GM18505 (cell line): ENCODE data around the gene TMEM107.

Source experiments
- ATAC-seq: cut with Tn5 transposase; IDR thresholded peaks from one replicate; pipeline ENCODE4 v1.9.1; 2021; ENCODE audit not compliant: unreplicated experiment
- POLR2A ChIP-seq: IDR thresholded peaks from 4 replicates; pipeline ENCODE4 v1.6.1; 2011; ENCODE audit warnings: borderline replicate concordance; ENCODE audit not compliant: insufficient read depth, insufficient read length; ENCODE audit errors: extremely low read depth

TMEM107 gene

GRCh38 chr17:8133399-8133798, 42.8 kb downstream of the TMEM107 start:
- ATAC-seq, result no peak
- no peak for TF ChIP-seq POLR2A

GRCh38 chr17:8131844-8132441, 44.2 kb downstream of the TMEM107 start:
- no peak for TF ChIP-seq POLR2A
- ATAC-seq, result no peak

- no peak for ATAC-seq
- no peak for TF ChIP-seq POLR2A
Observed at GRCh38 chr17:8128125-8128784, 47.9 kb downstream of the TMEM107 start.

GRCh38 chr17:8126491-8127066, 49.6 kb downstream of the TMEM107 start:
- peak; percentile 43 for TF ChIP-seq POLR2A
- ATAC-seq, result peak; percentile 31

- peak; percentile 2 for ATAC-seq
- peak; percentile 1 for TF ChIP-seq POLR2A
Observed at GRCh38 chr17:8125947-8126490, 50.2 kb downstream of the TMEM107 start.

GRCh38 chr17:8125154-8125946, 50.8 kb downstream of the TMEM107 start:
- ATAC-seq, result no peak
- TF ChIP-seq POLR2A, result peak; percentile 14

GRCh38 chr17:8124350-8125153, 51.6 kb downstream of the TMEM107 start:
- TF ChIP-seq POLR2A, result no peak
- ATAC-seq, result no peak

- TF ChIP-seq POLR2A, result no peak
- no peak for ATAC-seq
Observed at GRCh38 chr17:8123695-8124349, 52.4 kb downstream of the TMEM107 start, which contains the start of gene HES7. Gene HES7 (minus strand): TSS chr17:8124106. CDS start chr17:8124084, 22 bp downstream.

GRCh38 chr17:8122924-8123694, 53.1 kb downstream of the TMEM107 start:
- no peak for TF ChIP-seq POLR2A

More at GRCh38 chr17:8122924-8123694, 53.1 kb downstream of the TMEM107 start:
- ATAC-seq, result no peak
